GM19025 (cell line): ENCODE results near the gene COG5.
"Not testable (repeated sequence)": the region's sequence is repeated elsewhere in the genome, so short reads cannot be mapped to it uniquely, and the experiment has no call there.

Experiments used
- ATAC-seq: cut with Tn5 transposase; IDR thresholded peaks from one replicate; pipeline ENCODE4 v1.9.1; 2021; ENCODE audit warnings: mild to moderate bottlenecking, low read depth, moderate library complexity; ENCODE audit not compliant: unreplicated experiment

Gene COG5

GRCh38 chr7:107294182-107294581 is 269.5 kb downstream of the COG5 start:
- no peak for ATAC-seq

GRCh38 chr7:107292591-107292990 is 271.1 kb downstream of the COG5 start:
- ATAC-seq = no peak

- no peak for ATAC-seq
Observed at GRCh38 chr7:107291434-107291833, 272.3 kb downstream of the COG5 start.

- ATAC-seq = no peak
Observed at GRCh38 chr7:107286751-107287621, 276.7 kb downstream of the COG5 start.

GRCh38 chr7:107284911-107285479 is 278.7 kb downstream of the COG5 start:
- ATAC-seq = no peak

GRCh38 chr7:107277331-107277730 is 286.4 kb downstream of the COG5 start:
- no peak for ATAC-seq

- ATAC-seq = no peak
Observed at GRCh38 chr7:107276220-107276827, 287.4 kb downstream of the COG5 start.

GRCh38 chr7:107274506-107274905 is 289.2 kb downstream of the COG5 start:
- no peak for ATAC-seq

- no peak for ATAC-seq
Observed at GRCh38 chr7:107269790-107270189, 293.9 kb downstream of the COG5 start.

GRCh38 chr7:107268594-107268993 is 295.1 kb downstream of the COG5 start:
- no peak for ATAC-seq

GRCh38 chr7:107267138-107267537 is 296.6 kb downstream of the COG5 start:
- no peak for ATAC-seq

- no peak for ATAC-seq
Observed at GRCh38 chr7:107264723-107265122, 299.0 kb downstream of the COG5 start.

GRCh38 chr7:107262857-107263256 is 300.9 kb downstream of the COG5 start:
- no peak for ATAC-seq

GRCh38 chr7:107258737-107259136 is 305.0 kb downstream of the COG5 start:
- no peak for ATAC-seq

GRCh38 chr7:107255602-107256001 is 308.1 kb downstream of the COG5 start:
- ATAC-seq = no peak

GRCh38 chr7:107254398-107254985 is 309.2 kb downstream of the COG5 start:
- no peak for ATAC-seq

GRCh38 chr7:107253599-107253998 is 310.1 kb downstream of the COG5 start:
- no peak for ATAC-seq

- no peak for ATAC-seq
Observed at GRCh38 chr7:107251963-107252362, 311.8 kb downstream of the COG5 start.

- ATAC-seq = no peak
Observed at GRCh38 chr7:107248551-107249316, 315.0 kb downstream of the COG5 start.

- not testable (repeated sequence) for ATAC-seq
Observed at GRCh38 chr7:107246836-107247235, 316.9 kb downstream of the COG5 start.

GRCh38 chr7:107244613-107245012 is 319.1 kb downstream of the COG5 start:
- ATAC-seq = no peak
